ENCODE measurements around the gene GRK5.

Gene GRK5

GRCh38 chr10:119394657-119395279 lies 187.4 kb downstream of the GRK5 start:
- no peak overlapping the region for H4K8ac ChIP-seq (ENCODE audit: low read depth, low read length)

GRCh38 chr10:119395280-119396007 lies 188.1 kb downstream of the GRK5 start:
- no peaks in the 10 kb centered on the region for H3K27me3 ChIP-seq (ENCODE audit: insufficient read depth, low read length)
- H2BK120ac ChIP-seq (ENCODE audit: insufficient read depth, low read length, poor library complexity): no peak overlapping the region
- H2AK5ac ChIP-seq (ENCODE audit: low read length): no peak overlapping the region
- H3K9me3 ChIP-seq (ENCODE audit: insufficient read depth, low read depth, low read length): peaks cover 2% of the 10 kb centered on the region
- no peak overlapping the region for H3K4me2 ChIP-seq (ENCODE audit: low read length)
- no peak overlapping the region for H4K12ac ChIP-seq (ENCODE audit: low read depth, low read length)
- no peaks in the 10 kb centered on the region for H3K4me1 ChIP-seq (ENCODE audit: control insufficient read depth in 1 of 2, insufficient read depth in 2 of 2, low read length in 2 of 2)
- DNase-seq: no peak
- no peaks in the 10 kb centered on the region for H3K36me3 ChIP-seq (ENCODE audit: control insufficient read depth in 1 of 2, insufficient read depth in 2 of 2, low read length in 2 of 2)
- no peak overlapping the region for H2BK5ac ChIP-seq (ENCODE audit: low read depth, low read length, poor library complexity)
- no peak overlapping the region for H4K91ac ChIP-seq (ENCODE audit: low read depth, low read length)
- no peak overlapping the region for H3K18ac ChIP-seq (ENCODE audit: low read length)
- no peak overlapping the region for H2BK12ac ChIP-seq (ENCODE audit: low read length)
- H3K14ac ChIP-seq (ENCODE audit: low read length): no peak overlapping the region
- no peak overlapping the region for H2AFZ ChIP-seq (ENCODE audit: insufficient read depth, low read length, poor library complexity)
- WGBS (ENCODE audit: extremely low coverage, insufficient coverage, insufficient read length): no CpG with 5 or more reads among the region's 24 CpGs
- H3K9ac ChIP-seq (ENCODE audit: low read length): no peak overlapping the region
- no peak overlapping the region for H3K4ac ChIP-seq (ENCODE audit: low read depth, low read length)
- no peak overlapping the region for H3K23ac ChIP-seq (ENCODE audit: low read length)
- H3K79me1 ChIP-seq (ENCODE audit: low read length): no peaks in the 10 kb centered on the region
- H3K4me3 ChIP-seq (ENCODE audit: low read depth, low read length): no peak overlapping the region
- no peaks in the 10 kb centered on the region for H3K79me2 ChIP-seq (ENCODE audit: control insufficient read depth, insufficient read depth, low read length, poor library complexity)
- no peak overlapping the region for H4K8ac ChIP-seq (ENCODE audit: low read depth, low read length)
- no peak overlapping the region for H3K27ac ChIP-seq (ENCODE audit: low read depth, low read length)

More at GRCh38 chr10:119394657-119395279, 187.4 kb downstream of the GRK5 start:
- Histone ChIP-seq H3K18ac (ENCODE audit: low read length) (no peak overlapping the region), H2AFZ (ENCODE audit: insufficient read depth, low read length, poor library complexity) (no peak overlapping the region), H2AK5ac (ENCODE audit: low read length) (no peak overlapping the region), H3K4me3 (ENCODE audit: low read depth, low read length) (no peak overlapping the region), H3K4me2 (ENCODE audit: low read length) (no peak overlapping the region), H2BK120ac (ENCODE audit: insufficient read depth, low read length, poor library complexity) (no peak overlapping the region), H2BK5ac (ENCODE audit: low read depth, low read length, poor library complexity) (no peak overlapping the region), H3K14ac (ENCODE audit: low read length) (no peak overlapping the region), H3K23ac (ENCODE audit: low read length) (no peak overlapping the region), H2BK12ac (ENCODE audit: low read length) (no peak overlapping the region), H3K27ac (ENCODE audit: low read depth, low read length) (no peak overlapping the region), H3K9ac (ENCODE audit: low read length) (no peak overlapping the region), H4K91ac (ENCODE audit: low read depth, low read length) (no peak overlapping the region), H4K12ac (ENCODE audit: low read depth, low read length) (no peak overlapping the region), H3K79me2 (ENCODE audit: control insufficient read depth, insufficient read depth, low read length, poor library complexity) (no peaks in the 10 kb centered on the region), H3K9me3 (ENCODE audit: insufficient read depth, low read depth, low read length) (peaks cover 2% of the 10 kb centered on the region), H3K27me3 (ENCODE audit: insufficient read depth, low read length) (no peaks in the 10 kb centered on the region), H3K4me1 (ENCODE audit: control insufficient read depth in 1 of 2, insufficient read depth in 2 of 2, low read length in 2 of 2) (no peaks in the 10 kb centered on the region), H3K4ac (ENCODE audit: low read depth, low read length) (no peak overlapping the region), H3K79me1 (ENCODE audit: low read length) (no peaks in the 10 kb centered on the region), H3K36me3 (ENCODE audit: control insufficient read depth in 1 of 2, insufficient read depth in 2 of 2, low read length in 2 of 2) (no peaks in the 10 kb centered on the region)
- WGBS (ENCODE audit: extremely low coverage, insufficient coverage, insufficient read length): no CpG with 5 or more reads among the region's 11 CpGs
- DNase-seq: no peak

- H3K9me3 ChIP-seq (ENCODE audit: insufficient read depth, low read depth, low read length): peaks cover 2% of the 10 kb centered on the region
- H2AK5ac ChIP-seq (ENCODE audit: low read length): no peak overlapping the region
- H4K12ac ChIP-seq (ENCODE audit: low read depth, low read length): no peak overlapping the region
- H3K4me2 ChIP-seq (ENCODE audit: low read length): no peak overlapping the region
- no peak overlapping the region for H2BK120ac ChIP-seq (ENCODE audit: insufficient read depth, low read length, poor library complexity)
- no peak overlapping the region for H3K4ac ChIP-seq (ENCODE audit: low read depth, low read length)
- H3K9ac ChIP-seq (ENCODE audit: low read length): no peak overlapping the region
- H2BK12ac ChIP-seq (ENCODE audit: low read length): no peak overlapping the region
- no peaks in the 10 kb centered on the region for H3K79me1 ChIP-seq (ENCODE audit: low read length)
- no peak overlapping the region for H3K14ac ChIP-seq (ENCODE audit: low read length)
- no peak overlapping the region for H3K4me3 ChIP-seq (ENCODE audit: low read depth, low read length)
- no peak overlapping the region for H3K27ac ChIP-seq (ENCODE audit: low read depth, low read length)
- H3K18ac ChIP-seq (ENCODE audit: low read length): no peak overlapping the region
- no peaks in the 10 kb centered on the region for H3K79me2 ChIP-seq (ENCODE audit: control insufficient read depth, insufficient read depth, low read length, poor library complexity)
- no peaks in the 10 kb centered on the region for H3K36me3 ChIP-seq (ENCODE audit: control insufficient read depth in 1 of 2, insufficient read depth in 2 of 2, low read length in 2 of 2)
- DNase-seq: no peak
- H2AFZ ChIP-seq (ENCODE audit: insufficient read depth, low read length, poor library complexity): no peak overlapping the region
- no CpG with 5 or more reads among the region's 10 CpGs for WGBS (ENCODE audit: extremely low coverage, insufficient coverage, insufficient read length)
- no peak overlapping the region for H4K91ac ChIP-seq (ENCODE audit: low read depth, low read length)
- no peak overlapping the region for H3K23ac ChIP-seq (ENCODE audit: low read length)
- no peak overlapping the region for H2BK5ac ChIP-seq (ENCODE audit: low read depth, low read length, poor library complexity)
- H4K8ac ChIP-seq (ENCODE audit: low read depth, low read length): no peak overlapping the region
- no peaks in the 10 kb centered on the region for H3K4me1 ChIP-seq (ENCODE audit: control insufficient read depth in 1 of 2, insufficient read depth in 2 of 2, low read length in 2 of 2)
- H3K27me3 ChIP-seq (ENCODE audit: insufficient read depth, low read length): no peaks in the 10 kb centered on the region
Measured at GRCh38 chr10:119396008-119396708, 188.8 kb downstream of the GRK5 start.

GRCh38 chr10:119396709-119397071 lies 189.3 kb downstream of the GRK5 start:
- no peak overlapping the region for H4K12ac ChIP-seq (ENCODE audit: low read depth, low read length)
- H3K9me3 ChIP-seq (ENCODE audit: insufficient read depth, low read depth, low read length): peaks cover 2% of the 10 kb centered on the region
- no peak overlapping the region for H3K9ac ChIP-seq (ENCODE audit: low read length)
- no peak overlapping the region for H4K91ac ChIP-seq (ENCODE audit: low read depth, low read length)
- no peak overlapping the region for H2AK5ac ChIP-seq (ENCODE audit: low read length)
- no peak overlapping the region for H3K27ac ChIP-seq (ENCODE audit: low read depth, low read length)
- H3K36me3 ChIP-seq (ENCODE audit: control insufficient read depth in 1 of 2, insufficient read depth in 2 of 2, low read length in 2 of 2): no peaks in the 10 kb centered on the region
- no peak overlapping the region for H3K23ac ChIP-seq (ENCODE audit: low read length)
- no peak overlapping the region for H2BK12ac ChIP-seq (ENCODE audit: low read length)
- H4K8ac ChIP-seq (ENCODE audit: low read depth, low read length): no peak overlapping the region
- H3K4ac ChIP-seq (ENCODE audit: low read depth, low read length): no peak overlapping the region
- H3K14ac ChIP-seq (ENCODE audit: low read length): no peak overlapping the region
- H3K79me2 ChIP-seq (ENCODE audit: control insufficient read depth, insufficient read depth, low read length, poor library complexity): no peaks in the 10 kb centered on the region
- H2AFZ ChIP-seq (ENCODE audit: insufficient read depth, low read length, poor library complexity): no peak overlapping the region
- H3K18ac ChIP-seq (ENCODE audit: low read length): no peak overlapping the region
- DNase-seq: no peak
- no CpG with 5 or more reads among the region's 1 CpG for WGBS (ENCODE audit: extremely low coverage, insufficient coverage, insufficient read length)
- H2BK120ac ChIP-seq (ENCODE audit: insufficient read depth, low read length, poor library complexity): no peak overlapping the region
- no peak overlapping the region for H3K4me3 ChIP-seq (ENCODE audit: low read depth, low read length)
- H3K4me1 ChIP-seq (ENCODE audit: control insufficient read depth in 1 of 2, insufficient read depth in 2 of 2, low read length in 2 of 2): no peaks in the 10 kb centered on the region
- H3K79me1 ChIP-seq (ENCODE audit: low read length): no peaks in the 10 kb centered on the region
- no peak overlapping the region for H2BK5ac ChIP-seq (ENCODE audit: low read depth, low read length, poor library complexity)
- H3K27me3 ChIP-seq (ENCODE audit: insufficient read depth, low read length): no peaks in the 10 kb centered on the region
- no peak overlapping the region for H3K4me2 ChIP-seq (ENCODE audit: low read length)
